ENCODE results near the gene MMP26. TPM values are rescaled to one million over a fixed set of nuclear protein-coding genes. Genes with fewer than 3 reads are reported as not detected.

Gene MMP26
- total RNA-seq, 2 experiments from 2014 or later: not detected

- H3K4me1 Mint-ChIP-seq (ENCODE audit: low read depth): no peaks in the 10 kb centered on the region
- POLR2A ChIA-PET: no interaction called here
- H3K27me3 Mint-ChIP-seq: peaks cover 13% of the 10 kb centered on the region
- intact Hi-C loops (cut with micrococcal nuclease): no loop called here
- no peak for TF ChIP-seq CTCF (IDR thresholded peaks at IDR 0.05)
- no peak for ATAC-seq
- no peak overlapping the region for H3K27ac Mint-ChIP-seq
- DNase-seq: no peak
- no peaks in the 10 kb centered on the region for H3K36me3 Mint-ChIP-seq (ENCODE audit: low read depth)
- H3K9me3 Mint-ChIP-seq: no peaks in the 10 kb centered on the region
- CTCF ChIA-PET: no interaction called here
- H3K4me3 Mint-ChIP-seq: no peak overlapping the region
Measured at GRCh38 chr11:4699697-4700435, 4.7 kb upstream of the MMP26 start.

- Mint-ChIP-seq H3K36me3 (ENCODE audit: low read depth) (no peaks in the 10 kb centered on the region), H3K4me1 (ENCODE audit: low read depth) (no peaks in the 10 kb centered on the region), H3K27ac (no peak overlapping the region), H3K27me3 (peaks cover 15% of the 10 kb centered on the region), H3K4me3 (no peak overlapping the region), H3K9me3 (no peaks in the 10 kb centered on the region)
- intact Hi-C loops (cut with micrococcal nuclease): no loop called here
- ATAC-seq: no peak
- no peak for DNase-seq
- ChIA-PET POLR2A (no interaction called here), CTCF (no interaction called here)
- no peak for TF ChIP-seq CTCF (IDR thresholded peaks at IDR 0.05)
Measured at GRCh38 chr11:4700436-4700820, 4.2 kb upstream of the MMP26 start.

GRCh38 chr11:4704790-4705334 lies 278 bp downstream of the MMP26 start:
- H3K4me1 Mint-ChIP-seq (ENCODE audit: low read depth): no peaks in the 10 kb centered on the region
- TF ChIP-seq CTCF (IDR thresholded peaks at IDR 0.05): no peak
- no peaks in the 10 kb centered on the region for H3K9me3 Mint-ChIP-seq
- intact Hi-C loops (cut with micrococcal nuclease): no loop called here
- CTCF ChIA-PET: interaction anchor here (0.7 to 2.7 kb wide), 2 partner anchors 68 to 481 kb away, joined by 3 to 6 read pairs; partner anchors contain the start of gene OR51D1
- no peak for DNase-seq
- POLR2A ChIA-PET: no interaction called here
- H3K27ac Mint-ChIP-seq: no peak overlapping the region
- no peak overlapping the region for H3K4me3 Mint-ChIP-seq
- H3K27me3 Mint-ChIP-seq: peaks cover 20% of the 10 kb centered on the region
- H3K36me3 Mint-ChIP-seq (ENCODE audit: low read depth): no peaks in the 10 kb centered on the region
- no peak for ATAC-seq

GRCh38 chr11:4713241-4713640 lies 8.7 kb downstream of the MMP26 start:
- H3K27me3 Mint-ChIP-seq: peaks cover 14% of the 10 kb centered on the region

More at GRCh38 chr11:4713241-4713640, 8.7 kb downstream of the MMP26 start:
- H3K4me1 Mint-ChIP-seq (ENCODE audit: low read depth): no peaks in the 10 kb centered on the region
- no peak overlapping the region for H3K27ac Mint-ChIP-seq
- intact Hi-C loops (cut with micrococcal nuclease): no loop called here
- CTCF ChIA-PET: no interaction called here
- ATAC-seq (no peak), DNase-seq (no peak)
- no peaks in the 10 kb centered on the region for H3K9me3 Mint-ChIP-seq
- POLR2A ChIA-PET: no interaction called here
- no peak overlapping the region for H3K4me3 Mint-ChIP-seq
- no peaks in the 10 kb centered on the region for H3K36me3 Mint-ChIP-seq (ENCODE audit: low read depth)
- TF ChIP-seq CTCF (IDR thresholded peaks at IDR 0.05): no peak

Measured in activated CD8-positive, alpha-beta T cell treated with anti-CD3 and anti-CD28 coated beads for 36 hours (primary cell).